GM19328 (cell line): Measurements from ENCODE around the gene RBM42.
"Not testable (repeated sequence)": the region's sequence is repeated elsewhere in the genome, so short reads cannot be mapped to it uniquely, and the experiment has no call there.

Source experiments
- ATAC-seq: cut with Tn5 transposase; IDR thresholded peaks from one replicate; pipeline ENCODE4 v1.9.1; 2021; ENCODE audit warnings: mild to moderate bottlenecking, moderate library complexity; ENCODE audit not compliant: unreplicated experiment

RBM42 gene

DNA sequence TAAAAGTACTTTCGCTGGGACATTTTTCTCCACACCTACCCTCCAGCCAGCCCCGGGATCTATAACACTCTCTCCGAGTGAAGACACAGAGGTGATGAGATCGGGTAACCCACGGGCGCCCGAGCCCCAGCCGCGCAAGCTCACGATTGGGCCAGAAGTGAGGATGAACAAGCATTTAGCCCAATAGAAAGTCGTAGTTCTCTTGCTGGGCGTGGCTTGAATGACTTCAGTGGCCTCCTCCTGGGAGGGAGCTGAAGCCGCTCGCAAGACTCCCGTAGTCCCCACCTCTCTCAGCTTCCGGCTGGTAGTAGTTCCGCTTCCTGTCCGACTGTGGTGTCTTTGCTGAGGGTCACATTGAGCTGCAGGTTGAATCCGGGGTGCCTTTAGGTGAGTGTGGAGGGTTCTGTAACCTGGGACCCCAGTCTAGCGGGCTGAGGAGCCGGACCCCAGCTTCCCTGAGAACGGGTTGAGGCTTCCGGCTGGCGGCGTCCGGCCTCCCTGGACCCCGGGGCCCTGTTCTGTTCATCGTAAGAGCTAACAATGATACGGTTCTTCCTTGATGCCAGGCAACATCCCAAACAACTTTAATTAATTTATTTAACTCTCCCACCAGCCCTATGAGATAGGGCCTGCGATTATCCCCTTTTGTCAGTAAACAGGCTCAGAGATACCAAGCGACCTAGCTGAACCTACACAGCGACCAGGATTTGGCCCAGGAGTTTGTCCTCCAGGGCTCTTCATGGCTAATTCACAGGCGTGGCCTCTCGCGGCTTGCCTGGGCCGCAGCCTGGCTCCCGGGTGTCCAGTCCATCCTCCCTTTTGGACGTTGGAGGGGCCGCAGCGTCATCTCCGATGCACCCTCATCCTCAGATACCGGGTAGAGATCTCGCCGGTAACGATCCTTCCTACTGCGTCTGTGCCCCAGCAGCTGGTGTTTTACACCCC lies 19.5 kb downstream of the RBM42 start, which contains the start of gene COX6B1:
TSS of gene COX6B1 (plus strand) at position 307 of the 945 bp plus-strand sequence. CDS start 2,921 bp downstream, outside the sequence.
- peak; percentile 48 for ATAC-seq

DNA sequence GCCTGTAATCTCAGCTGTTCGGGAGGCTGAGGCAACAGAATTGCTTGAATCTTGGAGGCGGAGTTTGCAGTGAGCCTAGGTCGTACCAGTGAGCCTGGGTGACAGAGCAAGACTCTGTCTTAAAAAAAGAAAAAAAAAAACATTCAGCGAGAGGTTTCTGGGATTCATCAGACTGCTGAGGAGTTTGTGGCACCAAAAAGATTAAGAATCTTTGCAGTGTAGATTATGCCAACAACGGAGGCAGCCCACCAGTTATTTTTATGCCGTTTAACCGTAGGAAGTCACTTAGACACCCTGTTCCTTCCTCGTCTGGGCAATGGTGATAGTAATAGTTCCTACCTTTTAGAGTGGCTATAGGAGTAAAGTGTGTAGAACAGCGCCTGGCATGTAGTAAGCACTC lies 21.7 kb downstream of the RBM42 start:
- no peak for ATAC-seq

DNA sequence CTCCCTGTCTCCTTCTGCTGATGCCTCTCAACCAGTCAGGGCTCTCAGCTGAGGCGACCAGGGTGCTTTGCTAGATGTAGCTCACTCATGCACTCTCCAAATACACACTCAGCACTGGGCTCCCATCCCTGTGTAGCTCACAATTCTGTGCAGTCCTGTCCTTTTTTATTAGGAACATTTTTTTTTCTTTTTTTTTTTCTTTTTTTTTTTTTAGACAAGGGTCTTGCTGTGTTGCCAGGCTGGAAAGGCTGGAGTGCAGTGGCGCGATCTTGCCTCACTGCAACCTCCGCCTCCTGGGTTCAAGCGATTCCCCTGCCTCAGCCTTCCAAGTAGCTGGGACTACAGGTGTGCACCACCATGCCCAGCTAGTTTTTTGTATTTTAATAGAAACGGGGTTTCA lies 26.0 kb downstream of the RBM42 start:
- not testable (repeated sequence) for ATAC-seq

DNA sequence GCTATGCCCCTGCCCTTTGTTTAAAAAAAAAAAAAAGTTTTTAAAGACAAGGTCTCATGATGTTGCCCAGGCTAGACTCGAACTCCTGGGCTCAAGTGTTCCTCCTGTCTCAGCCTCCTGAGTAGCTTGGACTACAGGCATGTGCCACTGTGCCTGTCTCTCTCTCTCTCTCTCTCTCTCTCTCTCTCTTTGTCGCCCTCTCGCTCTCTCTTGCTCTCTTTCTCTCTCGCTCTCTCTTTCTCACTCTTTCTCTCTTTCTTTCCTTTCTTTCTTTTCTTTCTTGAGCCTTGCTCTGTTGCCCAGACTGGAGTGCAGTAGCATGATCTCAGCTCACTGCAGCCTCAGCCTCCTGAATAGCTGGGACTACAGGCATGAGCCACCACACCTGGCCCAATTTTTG lies 26.8 kb downstream of the RBM42 start:
- ATAC-seq: no peak

DNA sequence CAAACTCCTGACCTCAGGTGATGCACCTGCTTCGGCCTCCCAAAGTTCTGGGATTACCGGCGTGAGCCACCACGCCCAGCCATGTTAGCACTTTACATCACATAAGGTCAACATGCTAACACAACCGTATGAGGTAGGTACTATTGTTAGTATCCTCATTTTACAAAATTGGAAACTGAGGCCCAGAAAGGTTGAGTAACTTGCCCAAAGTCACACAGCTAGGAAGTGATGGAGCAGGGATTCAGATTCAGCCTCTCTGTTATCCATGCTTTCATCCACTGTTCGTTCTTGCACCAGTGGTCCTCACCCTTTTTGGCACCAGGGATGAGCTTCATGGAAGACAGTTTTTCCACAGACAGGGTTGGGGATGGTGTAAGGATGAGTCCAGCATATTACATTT lies 27.9 kb downstream of the RBM42 start:
- no peak for ATAC-seq

DNA sequence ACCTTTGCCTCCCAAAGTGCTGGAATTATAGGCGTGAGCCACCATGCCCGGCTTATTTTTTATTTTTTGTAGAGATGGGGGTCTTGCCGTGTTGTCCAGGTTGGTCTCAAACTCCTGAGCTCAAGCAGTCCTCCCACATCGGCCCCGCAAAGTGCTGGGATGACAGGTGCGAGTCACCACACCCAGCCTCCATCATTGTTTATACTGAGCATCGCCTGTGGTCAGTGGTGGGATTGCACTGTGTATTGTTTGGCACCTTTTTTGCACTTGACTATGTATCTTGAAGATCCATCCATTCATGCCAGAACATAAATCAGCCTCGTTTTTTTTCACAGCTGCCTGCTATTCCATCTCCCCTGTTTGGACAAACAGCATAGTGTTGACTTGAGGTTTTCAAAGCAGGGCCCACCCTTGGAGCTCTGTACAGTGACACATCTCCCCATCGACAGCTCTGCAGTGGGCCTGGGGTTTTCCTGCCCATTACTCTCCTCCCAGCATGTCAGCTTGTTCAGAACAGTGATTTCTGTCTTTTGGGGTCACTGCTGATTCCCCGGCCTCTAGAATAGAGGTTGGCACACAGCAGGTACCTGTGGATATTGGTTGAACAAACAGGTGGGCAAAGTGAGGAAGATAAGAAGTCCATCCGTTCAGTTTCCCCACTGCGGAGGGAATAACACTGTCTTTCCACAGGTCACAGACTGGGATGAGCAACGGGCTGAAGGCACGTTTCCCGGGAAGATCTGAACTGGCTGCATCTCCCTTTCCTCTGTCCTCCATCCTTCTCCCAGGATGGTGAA lies 29.3 kb downstream of the RBM42 start:
- ATAC-seq: no peak

DNA sequence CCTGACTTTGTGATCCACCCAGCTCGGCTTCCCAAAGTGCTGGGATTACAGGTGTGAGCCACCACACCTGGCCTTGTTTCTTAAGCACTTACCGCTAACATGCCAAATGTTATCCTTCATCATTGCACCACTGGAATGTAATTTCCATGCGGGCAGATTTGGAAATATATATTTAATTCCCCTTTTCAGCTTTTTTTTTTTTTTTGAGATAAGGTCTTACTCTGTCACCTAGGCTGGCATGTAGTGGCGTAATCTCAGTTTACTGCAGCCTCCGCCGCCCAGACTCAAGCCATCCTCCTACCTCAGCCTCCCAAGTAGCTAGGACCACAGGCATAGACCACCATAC lies 33.1 kb downstream of the RBM42 start:
- no peak for ATAC-seq

DNA sequence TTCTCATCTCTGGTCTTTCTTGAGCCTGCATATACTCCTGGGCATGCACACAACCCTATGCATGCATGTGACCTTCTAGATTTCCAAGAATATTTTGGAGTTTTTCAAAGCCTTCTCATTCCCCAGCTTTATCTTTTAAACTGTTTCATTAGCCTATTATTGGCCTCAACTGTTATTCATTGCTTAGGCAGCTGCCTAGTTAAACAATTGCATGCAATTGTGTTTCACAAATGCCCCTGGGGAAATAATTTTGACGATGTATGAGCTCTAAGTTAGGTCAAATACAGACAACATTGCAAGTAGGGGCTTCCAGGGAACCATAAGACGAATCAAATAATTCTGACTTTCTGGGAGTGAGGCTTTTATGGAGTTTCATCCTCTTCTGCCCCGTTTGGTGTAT lies 35.1 kb downstream of the RBM42 start:
- no peak for ATAC-seq

DNA sequence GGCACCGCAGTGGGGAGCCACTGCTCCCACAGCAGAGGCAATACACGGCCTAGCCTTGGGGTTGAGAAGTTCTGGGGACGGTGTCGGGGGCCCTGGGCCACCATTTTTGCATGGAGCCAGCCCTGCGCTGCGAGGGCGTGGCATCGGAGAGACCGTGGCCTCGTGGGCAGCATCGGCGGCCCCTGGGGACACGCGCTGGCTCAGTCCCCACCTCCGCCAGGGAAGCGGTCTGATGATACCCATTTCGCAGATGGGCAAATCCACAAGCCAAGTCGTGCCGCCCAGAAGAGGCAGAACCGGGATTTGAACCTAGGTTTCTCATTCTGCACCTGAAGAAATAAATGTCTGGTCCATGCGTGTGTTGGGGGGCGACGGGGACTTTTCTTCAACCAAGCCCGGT lies 36.3 kb downstream of the RBM42 start:
- ATAC-seq: no peak

DNA sequence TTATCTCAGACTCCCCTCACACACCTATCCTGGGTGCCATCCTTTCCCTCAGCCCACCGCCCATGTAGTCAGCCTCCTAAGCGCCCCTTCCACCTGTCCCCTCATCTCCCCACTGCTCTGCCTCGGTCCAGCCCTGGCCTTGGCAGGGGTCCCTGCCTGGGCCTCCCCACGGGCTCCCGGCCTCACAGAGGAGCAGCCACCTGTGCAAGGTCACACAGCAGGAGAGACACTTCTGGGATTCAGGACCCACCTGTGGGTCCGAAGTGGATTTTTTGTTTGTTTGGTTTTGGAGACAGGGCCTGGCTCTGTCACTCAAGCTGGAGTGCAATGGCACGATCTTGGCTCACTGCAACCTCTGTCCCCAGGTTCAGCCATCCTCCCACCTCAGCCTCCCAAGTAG lies 36.8 kb downstream of the RBM42 start:
- no peak for ATAC-seq

DNA sequence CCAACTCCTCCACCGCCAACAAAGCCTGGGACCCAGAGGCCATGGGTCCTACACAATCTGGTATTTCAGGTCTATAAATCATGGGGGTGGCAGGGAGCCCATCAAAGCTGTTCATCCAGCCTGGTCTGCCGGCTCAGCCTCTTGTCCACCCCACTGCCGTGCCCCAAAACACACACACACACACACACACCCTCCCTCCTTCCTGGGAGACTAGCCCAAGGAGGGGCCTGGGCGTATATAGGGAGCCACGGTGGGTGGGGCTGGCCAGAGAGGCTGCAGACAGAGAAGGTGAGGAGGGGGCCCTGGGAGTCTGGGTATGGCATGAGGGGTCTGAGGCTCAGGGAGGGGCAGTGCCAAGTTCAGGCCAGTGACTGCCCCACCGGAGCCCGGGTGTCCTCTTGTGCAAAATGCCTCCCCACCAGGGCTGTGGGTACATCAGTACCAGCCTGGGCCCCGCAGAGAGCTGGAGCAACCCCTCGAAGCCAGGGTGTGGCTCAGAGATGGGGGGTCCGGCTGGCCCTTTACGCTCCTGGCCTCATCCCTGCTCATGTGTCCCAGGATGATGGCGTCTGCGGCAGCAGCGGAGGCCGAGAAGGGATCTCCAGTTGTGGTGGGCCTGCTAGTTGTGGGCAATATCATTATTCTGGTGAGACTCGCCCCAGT lies 37.5 kb downstream of the RBM42 start, which contains the start of gene UPK1A:
TSS of gene UPK1A (plus strand) at position 267 of the 663 bp plus-strand sequence. CDS start at position 563, 296 bp downstream.
- ATAC-seq: no peak

DNA sequence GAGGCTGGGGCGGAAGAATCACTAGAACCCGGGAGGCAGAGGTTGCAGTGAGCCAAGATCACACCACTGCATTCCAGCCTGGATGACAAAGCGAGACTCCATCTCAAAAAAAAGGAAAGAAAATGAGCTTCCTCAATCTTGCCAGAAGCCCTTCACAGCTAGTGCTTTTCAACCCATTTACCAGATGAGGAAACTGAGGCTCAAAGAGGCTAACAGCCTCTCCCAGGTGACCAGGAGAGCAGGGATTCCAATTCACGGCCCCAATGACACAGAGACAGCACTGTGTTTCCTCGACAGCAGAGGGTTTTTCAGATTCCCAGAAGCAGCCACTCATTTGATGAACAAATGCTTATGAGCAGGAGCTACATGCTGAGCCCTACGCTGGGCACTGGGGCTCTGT lies 40.7 kb downstream of the RBM42 start:
- ATAC-seq: no peak

DNA sequence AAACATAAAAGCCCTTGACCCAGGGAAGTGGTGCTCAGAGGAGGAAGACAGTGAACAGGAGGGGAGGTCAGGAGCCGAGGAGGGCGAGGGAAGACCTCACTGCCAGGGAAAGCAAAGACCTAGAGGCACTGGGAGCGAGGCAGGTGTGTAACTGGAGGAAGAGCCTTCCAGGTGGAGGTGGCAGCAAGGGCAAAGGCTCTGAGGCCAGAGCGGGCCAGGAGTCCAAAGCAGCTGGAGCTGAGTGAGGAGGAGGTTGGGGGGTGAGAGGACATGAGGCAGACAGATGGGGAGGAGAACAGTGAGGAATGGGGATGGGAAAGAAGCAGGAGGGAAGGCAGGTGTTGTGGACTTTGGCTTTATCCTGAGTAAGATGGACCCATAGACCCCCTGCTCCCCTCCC lies 41.1 kb downstream of the RBM42 start:
- ATAC-seq: no peak

DNA sequence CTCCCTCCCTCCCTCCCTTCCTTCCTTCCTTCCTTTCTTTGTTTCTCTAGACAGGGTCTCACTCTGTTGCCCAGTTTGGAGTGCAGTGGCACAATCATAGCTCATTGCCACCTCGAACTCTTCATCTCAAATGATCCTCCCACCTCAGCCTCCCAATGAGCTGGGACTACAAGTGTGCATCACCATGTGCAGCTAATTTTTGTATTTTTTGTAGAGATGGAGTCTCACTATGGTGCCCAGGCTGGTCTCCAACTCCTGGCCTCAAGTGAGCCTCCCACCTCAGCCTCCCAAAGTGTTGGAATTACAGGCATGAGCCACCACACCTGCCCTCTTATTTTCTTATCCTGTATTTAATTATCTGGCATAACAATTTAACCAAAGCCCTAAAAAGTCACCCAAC lies 41.9 kb downstream of the RBM42 start:
- no peak for ATAC-seq

DNA sequence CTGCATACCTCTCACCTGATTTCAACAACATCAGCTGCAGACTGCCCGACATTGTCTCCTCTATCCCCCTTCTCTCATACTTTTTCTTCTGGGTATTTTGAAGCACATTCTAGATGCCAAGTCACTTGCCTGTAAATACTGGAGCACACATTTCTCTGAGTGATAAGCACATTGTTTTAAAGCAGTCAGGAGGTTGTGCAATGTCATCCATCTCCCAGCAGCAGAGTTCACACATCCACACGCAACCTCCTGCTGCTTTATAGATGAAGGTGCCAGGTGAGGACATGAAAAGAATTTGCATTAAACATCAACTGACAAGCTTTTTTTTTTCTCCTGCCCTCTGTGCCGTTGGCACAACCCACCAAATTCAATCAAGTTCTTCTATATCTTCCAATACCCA lies 43.0 kb downstream of the RBM42 start:
- ATAC-seq: no peak

DNA sequence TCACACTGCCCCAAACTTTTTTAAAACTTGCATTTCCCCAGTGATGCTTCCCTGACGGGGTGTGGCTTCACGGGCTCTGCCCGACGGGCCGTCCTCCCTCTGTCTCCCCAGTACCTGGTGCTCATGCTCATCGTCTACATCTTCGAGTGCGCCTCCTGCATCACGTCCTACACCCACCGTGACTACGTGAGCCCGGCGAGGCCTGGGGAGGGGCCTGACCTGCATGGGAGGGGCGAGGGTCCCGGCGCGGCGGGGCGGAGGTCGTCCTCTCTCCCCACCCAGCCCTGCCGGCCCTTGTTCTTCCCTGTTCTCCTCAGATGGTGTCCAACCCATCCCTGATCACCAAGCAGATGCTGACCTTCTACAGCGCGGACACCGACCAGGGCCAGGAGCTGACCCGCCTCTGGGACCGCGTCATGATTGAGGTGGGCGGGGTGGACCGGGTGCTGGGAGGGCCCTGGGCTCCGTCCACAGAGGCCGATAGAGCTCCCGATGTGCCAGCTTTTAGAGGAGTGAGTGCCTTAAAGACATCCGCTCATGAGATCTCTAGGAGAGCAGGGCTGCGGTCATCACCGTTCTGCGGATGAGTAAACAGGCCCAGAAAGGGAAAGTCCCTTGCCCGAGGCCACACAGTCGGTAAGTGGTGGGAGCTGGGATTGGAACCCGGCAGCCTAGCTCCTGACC lies 44.4 kb downstream of the RBM42 start:
- no peak for ATAC-seq

DNA sequence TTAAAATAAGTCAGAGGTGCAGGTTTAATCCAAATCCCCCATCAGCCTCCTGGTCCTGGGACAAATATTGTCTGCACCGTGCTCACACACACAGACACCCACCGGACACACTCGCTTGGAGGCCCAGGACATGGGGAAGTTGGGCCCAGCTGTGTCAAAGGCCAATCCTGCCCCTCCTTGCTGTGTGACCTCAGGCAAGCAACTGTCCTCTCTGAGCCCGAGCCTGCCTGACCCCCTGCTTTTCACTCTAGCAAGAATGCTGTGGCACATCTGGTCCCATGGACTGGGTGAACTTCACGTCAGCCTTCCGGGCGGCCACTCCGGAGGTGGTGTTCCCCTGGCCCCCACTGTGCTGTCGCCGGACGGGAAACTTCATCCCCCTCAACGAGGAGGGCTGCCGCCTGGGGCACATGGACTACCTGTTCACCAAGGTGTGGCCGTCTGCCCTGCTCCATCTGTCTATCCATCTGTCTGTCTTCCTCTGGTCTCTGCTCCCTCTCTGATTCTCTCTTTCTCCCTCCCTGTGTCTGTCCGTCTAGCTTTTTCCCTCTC lies 46.8 kb downstream of the RBM42 start:
- no peak for ATAC-seq
